ENCODE results near the gene TTYH3. TPM values are rescaled to one million over a fixed set of nuclear protein-coding genes. Genes with fewer than 3 reads are reported as not detected.

TTYH3 gene
- total and polyA plus RNA-seq, 9 of the 15 experiments (the other 6 are each of a cell fraction or from before 2014, with no cell fraction given), result 0.01 to 5.5 (median 1.1) TPM

DNA sequence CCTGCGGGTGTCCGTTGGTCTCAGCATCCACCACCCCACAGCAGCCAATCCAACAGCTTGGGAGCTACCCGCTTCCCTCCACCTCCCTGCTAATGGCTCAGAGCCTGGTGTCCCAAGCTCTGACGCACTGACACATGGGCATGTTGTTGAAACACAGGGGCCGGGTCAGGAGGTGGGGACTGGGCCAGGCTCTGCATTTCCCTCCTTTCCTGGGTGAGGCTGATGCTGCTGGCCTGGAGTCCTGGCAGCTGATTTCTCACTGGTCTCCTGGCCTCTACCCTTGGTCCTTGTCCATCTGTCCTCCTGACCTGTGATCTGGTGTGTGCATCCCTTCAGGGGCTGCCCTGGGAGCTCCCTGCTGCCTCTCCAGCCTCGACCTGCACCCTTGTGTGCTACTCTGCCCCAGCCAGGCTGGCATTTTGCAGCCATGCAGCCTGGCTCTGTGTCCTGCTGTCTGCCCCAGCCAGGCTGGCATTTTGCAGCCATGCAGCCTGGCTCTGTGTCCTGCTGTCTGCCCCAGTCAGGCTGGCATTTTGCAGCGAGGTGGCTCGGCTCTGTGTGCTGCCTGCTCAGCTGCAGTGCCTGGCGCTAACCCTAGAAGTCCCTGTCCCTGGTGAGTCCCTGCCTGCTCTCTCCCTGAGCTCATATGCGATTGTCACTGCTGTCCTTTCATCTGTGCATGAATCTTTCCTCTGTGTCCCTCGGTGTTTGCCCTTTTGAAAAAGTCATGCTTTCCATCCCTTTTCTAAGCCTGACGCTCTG is 70.2 kb downstream of the TTYH3 start (continued):
- TF ChIP-seq, protein P1, sequence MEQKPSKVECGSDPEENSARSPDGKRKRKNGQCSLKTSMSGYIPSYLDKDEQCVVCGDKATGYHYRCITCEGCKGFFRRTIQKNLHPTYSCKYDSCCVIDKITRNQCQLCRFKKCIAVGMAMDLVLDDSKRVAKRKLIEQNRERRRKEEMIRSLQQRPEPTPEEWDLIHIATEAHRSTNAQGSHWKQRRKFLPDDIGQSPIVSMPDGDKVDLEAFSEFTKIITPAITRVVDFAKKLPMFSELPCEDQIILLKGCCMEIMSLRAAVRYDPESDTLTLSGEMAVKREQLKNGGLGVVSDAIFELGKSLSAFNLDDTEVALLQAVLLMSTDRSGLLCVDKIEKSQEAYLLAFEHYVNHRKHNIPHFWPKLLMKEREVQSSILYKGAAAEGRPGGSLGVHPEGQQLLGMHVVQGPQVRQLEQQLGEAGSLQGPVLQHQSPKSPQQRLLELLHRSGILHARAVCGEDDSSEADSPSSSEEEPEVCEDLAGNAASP (IDR thresholded peaks at IDR 0.05), result no peak
- TF ChIP-seq ZBTB17 (CRISPR knock-in tag; IDR thresholded peaks at IDR 0.05) (no peak), ZNF41 (CRISPR knock-in tag; conservative IDR thresholded peaks at IDR 0.05) (no peak), ELK3 (CRISPR knock-in tag; IDR thresholded peaks at IDR 0.05) (no peak), ZNF324 (CRISPR knock-in tag; IDR thresholded peaks at IDR 0.05) (no peak), GTF2E2 (tag; IDR thresholded peaks at IDR 0.05) (no peak)

DNA sequence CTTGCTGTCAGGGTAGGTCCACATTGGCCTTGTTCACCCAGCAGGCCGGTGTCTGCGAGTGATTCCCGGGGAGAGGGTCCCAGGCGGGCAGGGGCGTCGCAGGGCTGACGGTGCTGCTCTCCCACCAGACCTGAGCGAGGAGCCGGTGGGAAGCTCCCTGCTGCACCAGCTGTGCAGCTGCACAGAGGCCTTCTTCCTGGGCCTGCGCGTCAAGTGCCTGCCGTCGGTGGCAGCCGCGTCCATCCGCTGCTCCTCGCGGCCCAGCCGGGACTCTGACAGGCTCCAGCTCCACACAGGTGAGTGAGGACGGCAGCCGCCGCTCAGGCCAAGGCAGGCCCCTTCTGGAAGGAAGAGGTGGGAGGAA is 70.8 kb downstream of the TTYH3 start:
- Histone ChIP-seq H3K9ac (ENCODE audit: insufficient read depth in 1 of 2, low read depth in 2 of 2, low read length in 2 of 2) (no peak overlapping the region), H3K4me3 (no peak overlapping the region), H3K4me1 (replicated peaks in 1 of 2; ENCODE audit: control insufficient read depth in 2 of 2, insufficient read depth in 2 of 2, low read length in 2 of 2) (peaks cover 0 to 25% of the 10 kb centered on the region in 2 experiments; a peak in 1 of 5 replicates), H3K36me3 (ENCODE audit: control insufficient read depth, insufficient read depth, low read length) (no peaks in the 10 kb centered on the region), H3K27me3 (ENCODE audit: control insufficient read depth in 2 of 2, insufficient read depth in 2 of 2, low read length in 2 of 2) (peaks cover 36 to 65% of the 10 kb centered on the region in 2 experiments; a peak in 4 of 5 replicates), H2AFZ (ENCODE audit: low read depth, low read length) (no peak overlapping the region), H3K9me3 (replicated peaks; ENCODE audit: control insufficient read depth, insufficient read depth, low read depth, low read length) (no peaks in the 10 kb centered on the region), H4K20me1 (replicated peaks; ENCODE audit: control insufficient read depth, insufficient read depth, low read length) (peaks cover 7% of the 10 kb centered on the region; the same call in 1 of the 2 replicates), H3K79me2 (ENCODE audit: control insufficient read depth, insufficient read depth, low read length) (no peaks in the 10 kb centered on the region), H3K4me2 (ENCODE audit: insufficient read depth, low read length) (no peak overlapping the region), H3K27ac (ENCODE audit: extremely low read depth, low read depth, low read length) (no peak overlapping the region), H3K9me1 (ENCODE audit: control insufficient read depth, insufficient read depth, low read length) (no peaks in the 10 kb centered on the region)
- in situ Hi-C loops (cut with MboI), result no loop called here
- DNase-seq (ENCODE audit: extremely low read depth in 1 of 4, low spot score in 3 of 4), result no peak
- BruUV-seq (replicated peaks), result no TSS peak
- TF ChIP-seq NRF1 (conservative IDR thresholded peaks at IDR 0.05 in 1 of 2, IDR thresholded peaks at IDR 0.05 in 1 of 2) (peak in 1 of 2 experiments; percentile 38; a peak in 2 of 4 replicates), ZNF143 (CRISPR knock-in tag; IDR thresholded peaks at IDR 0.05) (no peak), RCOR1 (IDR thresholded peaks at IDR 0.05; ENCODE audit: borderline replicate concordance in 1 of 2, low read depth in 2 of 2, low read length in 2 of 2) (no peak), LARP7 (IDR thresholded peaks at IDR 0.05) (no peak), KLF6 (CRISPR knock-in tag; IDR thresholded peaks at IDR 0.05; ENCODE audit: borderline replicate concordance) (no peak)
- WGBS (ENCODE audit: insufficient coverage, low coverage, missing lambda C conversion rate), result 18% methylated on average over 18 of the region's 22 CpGs
- ChIA-PET POLR2A (interaction anchor here (0.7 kb wide), 1 partner anchor 144 kb away, joined by 3 read pairs; the partner anchor contains the start of gene IQCE), CTCF (ENCODE audit: low intra/inter-chr PET ratio) (no interaction called here)
- FAIRE-seq, result no peak
- ATAC-seq, result no peak
- intact Hi-C loops (cut with micrococcal nuclease), result no loop called here
